ENCODE data around the gene APOBEC3H. TPM values are rescaled to one million over a fixed set of nuclear protein-coding genes. Genes with fewer than 3 reads are reported as not detected.
A peak's percentile ranks its signal among the peaks of the same experiment; 100 is the strongest.

The APOBEC3H gene
- total and polyA plus RNA-seq, 4 experiments from 2014 or later: 5.7 to 8.5 (median 6.9) TPM

DNA sequence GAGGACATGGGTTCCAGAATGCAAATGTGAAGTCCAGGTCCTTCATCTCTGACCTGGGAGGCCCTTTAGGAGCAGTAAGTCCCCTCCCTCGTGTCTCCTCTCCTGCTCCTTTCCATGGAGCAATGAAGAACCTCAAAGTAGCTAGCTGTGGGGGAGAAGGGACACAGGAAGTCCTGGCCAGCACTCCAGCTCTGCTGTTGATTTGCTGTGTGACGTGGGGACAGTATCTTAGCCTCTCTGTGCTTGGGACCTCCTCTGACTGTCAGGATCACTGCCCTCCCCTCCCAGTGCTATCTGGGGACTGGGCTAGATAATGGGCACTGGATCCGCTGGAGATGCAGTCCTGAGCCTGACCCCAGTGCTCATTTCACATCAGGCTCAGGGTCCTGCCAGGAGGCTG lies 1.1 kb upstream of the APOBEC3H start:
- ChIA-PET CTCF (ENCODE audit: partially characterized antibody) (interaction anchor here (1.2 kb wide), 1 partner anchor 93 kb away, joined by 5 read pairs; no protein-coding TSS in a partner anchor), POLR2A (ENCODE audit: partially characterized antibody) (interaction anchor here (1.4 to 1.9 kb wide), 2 partner anchors 10 to 223 kb away, joined by 4 to 6 read pairs; partner anchors contain the start of gene RPL3)
- H3K4me3 ChIP-seq (ENCODE audit: low read length in 2 of 2): no peak overlapping the region
- no peaks in the 10 kb centered on the region for H3K27me3 ChIP-seq (ENCODE audit: insufficient read depth, low read length)
- Mint-ChIP-seq H3K4me3 (peak overlapping the region in 4 of 8 donors; percentile 5 to 88 (median 41)), H3K27ac (peak overlapping the region; percentile 87 to 99 (median 95)), H3K9me3 (no peaks in the 10 kb centered on the region), H3K4me1 (peaks cover 54 to 95% (median 78%) of the 10 kb centered on the region in 4 donors), H3K27me3 (no peaks in the 10 kb centered on the region), H3K36me3 (no peaks in the 10 kb centered on the region)
- no peaks in the 10 kb centered on the region for H3K36me3 ChIP-seq (ENCODE audit: insufficient read depth, low read length)
- no peaks in the 10 kb centered on the region for H3K9me3 ChIP-seq (ENCODE audit: control insufficient read depth in 1 of 2, low read length in 2 of 2)
- DNase-seq: no peak
- peak overlapping the region; percentile 70 for H3K27ac ChIP-seq (ENCODE audit: low read depth, low read length)
- H3K4me1 ChIP-seq (ENCODE audit: insufficient read depth, low read length): peaks cover 97% of the 10 kb centered on the region
- intact Hi-C loops (cut with micrococcal nuclease): no loop called here

DNA sequence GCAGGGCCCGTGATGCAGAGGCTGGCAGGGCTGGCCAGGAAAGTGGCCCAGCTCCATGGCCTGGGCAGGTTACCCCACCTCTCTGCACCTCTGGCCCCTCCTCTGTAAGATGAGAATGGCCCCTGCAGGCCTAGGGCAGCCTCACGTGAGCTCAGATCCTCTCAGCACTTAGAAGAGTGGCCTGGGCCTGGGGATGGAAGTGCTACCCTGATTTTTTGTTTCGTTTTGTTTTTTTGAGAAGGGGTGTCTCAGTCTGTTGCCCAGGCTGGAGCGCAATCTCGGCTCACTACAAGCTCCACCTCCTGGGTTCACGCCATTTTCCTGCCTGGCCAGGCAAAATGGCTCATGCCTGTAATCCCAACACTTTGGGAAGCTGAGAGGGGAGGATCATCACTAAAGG lies 982 bp downstream of the APOBEC3H start:
- Mint-ChIP-seq H3K4me3 (peak overlapping the region in 6 of 8 donors; percentile 15 to 84 (median 58)), H3K4me1 (peaks cover 34 to 75% (median 58%) of the 10 kb centered on the region in 4 donors), H3K36me3 (no peaks in the 10 kb centered on the region), H3K27me3 (no peaks in the 10 kb centered on the region), H3K9me3 (no peaks in the 10 kb centered on the region), H3K27ac (peak overlapping the region; percentile 86 to 99 (median 97))
- H3K4me3 ChIP-seq (ENCODE audit: low read length in 2 of 2): no peak overlapping the region
- peaks cover 76% of the 10 kb centered on the region for H3K4me1 ChIP-seq (ENCODE audit: insufficient read depth, low read length)
- no peaks in the 10 kb centered on the region for H3K36me3 ChIP-seq (ENCODE audit: insufficient read depth, low read length)
- no peaks in the 10 kb centered on the region for H3K27me3 ChIP-seq (ENCODE audit: insufficient read depth, low read length)
- intact Hi-C loops (cut with micrococcal nuclease): no loop called here
- ChIA-PET CTCF (ENCODE audit: partially characterized antibody) (interaction anchor here (1.0 to 2.0 kb wide), 4 partner anchors 17 to 20 kb away, joined by 3 to 6 read pairs (median 4); no protein-coding TSS in a partner anchor), POLR2A (ENCODE audit: partially characterized antibody) (interaction anchor here (1.2 to 5.2 kb wide), 9 partner anchors 8 to 221 kb away, joined by 3 to 39 read pairs (median 5); partner anchors contain the start of genes APOBEC3C, APOBEC3D and RPL3)
- peak in 1 of 5 donors; percentile 55 for DNase-seq
- peak overlapping the region; percentile 86 for H3K27ac ChIP-seq (ENCODE audit: low read depth, low read length)
- H3K9me3 ChIP-seq (ENCODE audit: control insufficient read depth in 1 of 2, low read length in 2 of 2): no peaks in the 10 kb centered on the region

DNA sequence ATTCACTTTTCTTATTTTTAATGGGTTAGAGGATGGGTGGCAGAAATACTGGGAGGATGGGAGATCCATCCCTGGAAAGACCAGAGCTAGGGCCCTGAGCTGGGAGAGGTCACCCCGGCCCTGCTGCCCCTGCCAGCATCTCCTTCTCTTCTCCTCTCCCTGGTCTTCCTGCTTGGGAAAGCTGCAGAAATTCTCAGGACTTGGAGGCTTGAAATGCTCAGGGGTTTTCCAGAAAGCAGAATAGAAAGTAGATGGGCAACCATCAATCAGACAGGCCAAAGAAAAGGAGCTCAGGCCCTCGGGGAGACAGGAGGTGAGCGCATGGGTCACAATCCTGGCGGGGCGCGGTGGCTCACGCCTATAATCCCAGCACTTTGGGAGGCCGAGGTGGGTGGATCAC lies 1.5 kb downstream of the APOBEC3H start:
- DNase-seq: peak in 1 of 5 donors; percentile 13
- Histone ChIP-seq H3K36me3 (ENCODE audit: insufficient read depth, low read length) (no peaks in the 10 kb centered on the region), H3K27ac (ENCODE audit: low read depth, low read length) (peak overlapping the region; percentile 86), H3K4me3 (ENCODE audit: low read length in 2 of 2) (no peak overlapping the region), H3K9me3 (ENCODE audit: control insufficient read depth in 1 of 2, low read length in 2 of 2) (no peaks in the 10 kb centered on the region), H3K4me1 (ENCODE audit: insufficient read depth, low read length) (peaks cover 71% of the 10 kb centered on the region), H3K27me3 (ENCODE audit: insufficient read depth, low read length) (no peaks in the 10 kb centered on the region)
- Mint-ChIP-seq H3K4me3 (peak overlapping the region in 3 of 8 donors; percentile 55 to 85 (median 70)), H3K27ac (peak overlapping the region; percentile 97 to 99 (median 97)), H3K27me3 (no peaks in the 10 kb centered on the region), H3K9me3 (no peaks in the 10 kb centered on the region), H3K36me3 (no peaks in the 10 kb centered on the region), H3K4me1 (peaks cover 35 to 71% (median 58%) of the 10 kb centered on the region in 4 donors)
- ChIA-PET CTCF (ENCODE audit: partially characterized antibody) (interaction anchor here (1.0 to 2.0 kb wide), 4 partner anchors 17 to 20 kb away, joined by 3 to 6 read pairs (median 4); no protein-coding TSS in a partner anchor), POLR2A (ENCODE audit: partially characterized antibody) (interaction anchor here (1.2 to 5.2 kb wide), 9 partner anchors 9 to 85 kb away, joined by 3 to 39 read pairs (median 5); partner anchors contain the start of genes APOBEC3C and APOBEC3D)
- intact Hi-C loops (cut with micrococcal nuclease): no loop called here

DNA sequence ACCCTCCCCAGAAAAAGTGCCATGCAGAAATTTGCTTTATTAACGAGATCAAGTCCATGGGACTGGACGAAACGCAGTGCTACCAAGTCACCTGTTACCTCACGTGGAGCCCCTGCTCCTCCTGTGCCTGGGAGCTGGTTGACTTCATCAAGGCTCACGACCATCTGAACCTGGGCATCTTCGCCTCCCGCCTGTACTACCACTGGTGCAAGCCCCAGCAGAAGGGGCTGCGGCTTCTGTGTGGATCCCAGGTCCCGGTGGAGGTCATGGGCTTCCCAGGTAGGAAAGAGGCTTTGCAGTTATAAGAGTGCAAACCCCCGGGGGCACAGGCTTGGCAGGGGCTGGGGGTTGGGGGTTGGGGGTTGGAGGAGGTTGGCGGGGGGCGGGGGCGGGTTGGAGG lies 4.2 kb downstream of the APOBEC3H start:
- Histone ChIP-seq H3K9me3 (ENCODE audit: control insufficient read depth in 1 of 2, low read length in 2 of 2) (no peaks in the 10 kb centered on the region), H3K27ac (ENCODE audit: low read depth, low read length) (no peak overlapping the region), H3K4me1 (ENCODE audit: insufficient read depth, low read length) (peaks cover 44% of the 10 kb centered on the region), H3K36me3 (ENCODE audit: insufficient read depth, low read length) (no peaks in the 10 kb centered on the region), H3K4me3 (ENCODE audit: low read length in 2 of 2) (no peak overlapping the region), H3K27me3 (ENCODE audit: insufficient read depth, low read length) (no peaks in the 10 kb centered on the region)
- Mint-ChIP-seq H3K4me1 (peaks cover 23 to 50% (median 36%) of the 10 kb centered on the region in 4 donors), H3K9me3 (no peaks in the 10 kb centered on the region), H3K27me3 (no peaks in the 10 kb centered on the region), H3K27ac (peak overlapping the region in 2 of 7 donors; percentile 66 to 99), H3K4me3 (no peak overlapping the region), H3K36me3 (no peaks in the 10 kb centered on the region)
- ChIA-PET POLR2A (ENCODE audit: partially characterized antibody) (interaction anchor here (5.2 kb wide), 1 partner anchor 11 kb away, joined by 39 read pairs; no protein-coding TSS in a partner anchor), CTCF (ENCODE audit: partially characterized antibody) (no interaction called here)
- DNase-seq: peak in 1 of 5 donors; percentile 35
- intact Hi-C loops (cut with micrococcal nuclease): no loop called here

DNA sequence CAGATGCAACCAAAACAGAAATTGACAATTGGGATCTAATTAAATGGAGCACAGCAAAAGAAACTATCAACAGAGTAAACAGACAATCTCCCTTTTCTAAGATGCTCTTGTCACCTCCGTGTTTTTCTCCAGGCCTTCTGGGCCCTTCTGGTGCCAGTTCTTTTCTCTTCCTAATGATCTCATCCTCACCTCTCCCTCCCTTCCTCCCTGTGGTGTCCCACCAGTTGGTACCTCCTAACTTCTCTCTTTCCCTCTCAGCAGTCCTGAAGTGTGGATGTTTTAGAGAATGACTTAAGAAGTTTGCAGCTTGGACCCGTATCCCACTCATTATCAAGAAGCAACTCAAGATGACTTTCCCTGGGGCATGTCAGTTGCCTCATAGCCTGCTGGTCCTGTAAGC lies 6.4 kb downstream of the APOBEC3H start:
- H3K9me3 Mint-ChIP-seq: no peaks in the 10 kb centered on the region

DNA sequence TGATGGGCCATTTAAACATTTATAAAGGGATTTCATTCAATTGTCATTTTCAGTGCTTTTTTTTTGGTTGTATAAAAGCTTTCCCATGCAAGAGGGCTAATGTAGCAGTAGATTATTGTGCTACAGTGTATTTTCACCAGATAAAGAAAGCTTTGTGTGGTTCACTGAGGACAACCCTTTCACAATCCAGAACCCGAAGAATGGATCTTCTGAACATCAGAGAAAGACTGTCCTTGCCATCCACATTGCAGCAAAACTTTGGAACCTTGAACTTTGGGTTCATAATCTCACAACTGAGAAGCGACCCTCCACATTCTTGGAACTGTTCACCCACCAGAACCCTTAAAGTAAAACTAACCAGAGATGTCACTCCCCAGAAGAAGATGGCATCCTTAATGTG lies 9.3 kb downstream of the APOBEC3H start:
- Histone ChIP-seq H3K36me3 (ENCODE audit: insufficient read depth, low read length) (no peaks in the 10 kb centered on the region), H3K9me3 (ENCODE audit: control insufficient read depth in 1 of 2, low read length in 2 of 2) (no peaks in the 10 kb centered on the region), H3K27ac (ENCODE audit: low read depth, low read length) (no peak overlapping the region), H3K4me3 (ENCODE audit: low read length in 2 of 2) (no peak overlapping the region), H3K27me3 (ENCODE audit: insufficient read depth, low read length) (no peaks in the 10 kb centered on the region), H3K4me1 (ENCODE audit: insufficient read depth, low read length) (no peaks in the 10 kb centered on the region)
- no peak for DNase-seq
- Mint-ChIP-seq H3K9me3 (peaks cover 0 to 2% (median 0%) of the 10 kb centered on the region in 8 donors), H3K27me3 (no peaks in the 10 kb centered on the region), H3K36me3 (no peaks in the 10 kb centered on the region), H3K4me3 (no peak overlapping the region), H3K27ac (no peak overlapping the region), H3K4me1 (peaks cover 0 to 11% (median 3%) of the 10 kb centered on the region in 4 donors)
- POLR2A ChIA-PET (ENCODE audit: partially characterized antibody): interaction anchor here (0.6 to 0.8 kb wide), 2 partner anchors 74 to 1235 kb away, joined by 3 to 4 read pairs; no protein-coding TSS in a partner anchor
- CTCF ChIA-PET (ENCODE audit: partially characterized antibody): interaction anchor here (1.2 kb wide), 1 partner anchor 103 kb away, joined by 3 read pairs; no protein-coding TSS in a partner anchor
- intact Hi-C loops (cut with micrococcal nuclease): no loop called here

More for the DNA sequence above, 6.4 kb downstream of the APOBEC3H start:
- Mint-ChIP-seq H3K4me3 (no peak overlapping the region), H3K4me1 (peaks cover 17 to 28% (median 20%) of the 10 kb centered on the region in 4 donors), H3K27ac (peak overlapping the region in 1 of 7 donors; percentile 18), H3K36me3 (no peaks in the 10 kb centered on the region), H3K27me3 (no peaks in the 10 kb centered on the region)
- H3K27ac ChIP-seq (ENCODE audit: low read depth, low read length): no peak overlapping the region
- DNase-seq: no peak
- no peak overlapping the region for H3K4me3 ChIP-seq (ENCODE audit: low read length in 2 of 2)
- H3K27me3 ChIP-seq (ENCODE audit: insufficient read depth, low read length): no peaks in the 10 kb centered on the region
- ChIA-PET CTCF (ENCODE audit: partially characterized antibody) (interaction anchor here (2.0 kb wide), 1 partner anchor 233 kb away, joined by 5 read pairs; no protein-coding TSS in a partner anchor), POLR2A (ENCODE audit: partially characterized antibody) (no interaction called here)
- H3K4me1 ChIP-seq (ENCODE audit: insufficient read depth, low read length): peaks cover 22% of the 10 kb centered on the region
- no peaks in the 10 kb centered on the region for H3K36me3 ChIP-seq (ENCODE audit: insufficient read depth, low read length)
- H3K9me3 ChIP-seq (ENCODE audit: control insufficient read depth in 1 of 2, low read length in 2 of 2): no peaks in the 10 kb centered on the region
- intact Hi-C loops (cut with micrococcal nuclease): no loop called here

DNA sequence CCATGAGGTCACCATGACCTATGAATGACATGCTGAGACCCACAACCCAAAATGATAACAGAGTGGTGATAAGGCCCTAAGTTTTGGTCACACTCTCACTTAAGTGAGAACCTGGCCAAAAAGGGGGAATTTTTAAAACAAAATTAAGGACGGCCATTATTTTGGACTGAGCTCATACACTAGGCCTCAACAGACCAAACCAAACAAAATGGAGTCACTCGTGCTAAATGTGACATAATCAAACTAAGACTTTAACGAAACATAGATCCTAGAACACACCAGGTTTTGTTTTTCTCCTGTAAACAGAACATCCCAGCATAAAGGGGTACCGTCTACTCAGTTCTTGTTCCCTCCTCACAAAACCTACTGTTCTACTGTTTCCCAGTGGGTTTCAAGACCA lies 11.4 kb downstream of the APOBEC3H start:
- H3K4me3 ChIP-seq (ENCODE audit: low read length in 2 of 2): no peak overlapping the region
- H3K27ac ChIP-seq (ENCODE audit: low read depth, low read length): no peak overlapping the region
- Mint-ChIP-seq H3K27ac (peak overlapping the region in 1 of 7 donors; percentile 42), H3K27me3 (no peaks in the 10 kb centered on the region), H3K4me3 (no peak overlapping the region), H3K4me1 (peaks cover 0 to 7% (median 3%) of the 10 kb centered on the region in 4 donors), H3K36me3 (no peaks in the 10 kb centered on the region), H3K9me3 (peaks cover 0 to 2% (median 0%) of the 10 kb centered on the region in 8 donors)
- intact Hi-C loops (cut with micrococcal nuclease): no loop called here
- ChIA-PET POLR2A (ENCODE audit: partially characterized antibody) (interaction anchor here (1.0 to 1.1 kb wide), 2 partner anchors 9 to 10 kb away, joined by 3 read pairs; no protein-coding TSS in a partner anchor), CTCF (ENCODE audit: partially characterized antibody) (interaction anchor here (1.0 to 2.4 kb wide), 4 partner anchors 10 to 239 kb away, joined by 3 to 11 read pairs (median 6); no protein-coding TSS in a partner anchor)
- no peaks in the 10 kb centered on the region for H3K36me3 ChIP-seq (ENCODE audit: insufficient read depth, low read length)
- H3K27me3 ChIP-seq (ENCODE audit: insufficient read depth, low read length): no peaks in the 10 kb centered on the region
- H3K4me1 ChIP-seq (ENCODE audit: insufficient read depth, low read length): no peaks in the 10 kb centered on the region
- no peak for DNase-seq
- no peaks in the 10 kb centered on the region for H3K9me3 ChIP-seq (ENCODE audit: control insufficient read depth in 1 of 2, low read length in 2 of 2)
